Measurements from ENCODE around the gene ACKR3.

Gene ACKR3

GRCh38 chr2:236535024-236535423, 34.6 kb upstream of the ACKR3 start:
- no peak overlapping the region for H3K4me3 ChIP-seq (ENCODE audit: low read depth, low read length)
- no peaks in the 10 kb centered on the region for H3K79me2 ChIP-seq (ENCODE audit: control insufficient read depth, insufficient read depth, low read length, unreplicated experiment)
- H3K4me1 ChIP-seq (ENCODE audit: control insufficient read depth, insufficient read depth, low read length, unreplicated experiment): no peaks in the 10 kb centered on the region
- no peak overlapping the region for H2AFZ ChIP-seq (ENCODE audit: low read length, unreplicated experiment)
- no peak overlapping the region for H3K27ac ChIP-seq (ENCODE audit: low read depth, low read length)
- peaks cover 18% of the 10 kb centered on the region for H3K27me3 ChIP-seq (ENCODE audit: insufficient read depth, low read length)
- no peaks in the 10 kb centered on the region for H3K36me3 ChIP-seq (ENCODE audit: insufficient read depth, low read length)

- Histone ChIP-seq H3K36me3 (ENCODE audit: insufficient read depth, low read length) (no peaks in the 10 kb centered on the region), H3K4me1 (ENCODE audit: control insufficient read depth, insufficient read depth, low read length, unreplicated experiment) (no peaks in the 10 kb centered on the region), H3K4me3 (ENCODE audit: low read depth, low read length) (no peak overlapping the region), H3K27me3 (ENCODE audit: insufficient read depth, low read length) (peaks cover 23% of the 10 kb centered on the region), H3K27ac (ENCODE audit: low read depth, low read length) (no peak overlapping the region), H2AFZ (ENCODE audit: low read length, unreplicated experiment) (no peak overlapping the region), H3K79me2 (ENCODE audit: control insufficient read depth, insufficient read depth, low read length, unreplicated experiment) (no peaks in the 10 kb centered on the region)
Observed at GRCh38 chr2:236536727-236537398, 32.8 kb upstream of the ACKR3 start.

- Histone ChIP-seq H3K27me3 (ENCODE audit: insufficient read depth, low read length) (peaks cover 21% of the 10 kb centered on the region), H2AFZ (ENCODE audit: low read length, unreplicated experiment) (no peak overlapping the region), H3K4me1 (ENCODE audit: control insufficient read depth, insufficient read depth, low read length, unreplicated experiment) (no peaks in the 10 kb centered on the region), H3K79me2 (ENCODE audit: control insufficient read depth, insufficient read depth, low read length, unreplicated experiment) (no peaks in the 10 kb centered on the region), H3K27ac (ENCODE audit: low read depth, low read length) (no peak overlapping the region), H3K4me3 (ENCODE audit: low read depth, low read length) (no peak overlapping the region), H3K36me3 (ENCODE audit: insufficient read depth, low read length) (no peaks in the 10 kb centered on the region)
Observed at GRCh38 chr2:236538242-236538641, 31.4 kb upstream of the ACKR3 start.

- no peaks in the 10 kb centered on the region for H3K4me1 ChIP-seq (ENCODE audit: control insufficient read depth, insufficient read depth, low read length, unreplicated experiment)
- H3K27me3 ChIP-seq (ENCODE audit: insufficient read depth, low read length): peaks cover 18% of the 10 kb centered on the region
- H2AFZ ChIP-seq (ENCODE audit: low read length, unreplicated experiment): no peak overlapping the region
- no peaks in the 10 kb centered on the region for H3K36me3 ChIP-seq (ENCODE audit: insufficient read depth, low read length)
- no peaks in the 10 kb centered on the region for H3K79me2 ChIP-seq (ENCODE audit: control insufficient read depth, insufficient read depth, low read length, unreplicated experiment)
- no peak overlapping the region for H3K27ac ChIP-seq (ENCODE audit: low read depth, low read length)
- no peak overlapping the region for H3K4me3 ChIP-seq (ENCODE audit: low read depth, low read length)
Observed at GRCh38 chr2:236541008-236541562, 28.5 kb upstream of the ACKR3 start.

GRCh38 chr2:236544362-236544761, 25.3 kb upstream of the ACKR3 start:
- Histone ChIP-seq H3K4me3 (ENCODE audit: low read depth, low read length) (no peak overlapping the region), H3K27ac (ENCODE audit: low read depth, low read length) (no peak overlapping the region), H3K36me3 (ENCODE audit: insufficient read depth, low read length) (no peaks in the 10 kb centered on the region), H3K27me3 (ENCODE audit: insufficient read depth, low read length) (peaks cover 23% of the 10 kb centered on the region), H3K4me1 (ENCODE audit: control insufficient read depth, insufficient read depth, low read length, unreplicated experiment) (no peaks in the 10 kb centered on the region), H2AFZ (ENCODE audit: low read length, unreplicated experiment) (no peak overlapping the region), H3K79me2 (ENCODE audit: control insufficient read depth, insufficient read depth, low read length, unreplicated experiment) (no peaks in the 10 kb centered on the region)

- peaks cover 19% of the 10 kb centered on the region for H3K27me3 ChIP-seq (ENCODE audit: insufficient read depth, low read length)
- H2AFZ ChIP-seq (ENCODE audit: low read length, unreplicated experiment): no peak overlapping the region
- no peak overlapping the region for H3K4me3 ChIP-seq (ENCODE audit: low read depth, low read length)
- no peak overlapping the region for H3K27ac ChIP-seq (ENCODE audit: low read depth, low read length)
- H3K79me2 ChIP-seq (ENCODE audit: control insufficient read depth, insufficient read depth, low read length, unreplicated experiment): no peaks in the 10 kb centered on the region
- no peaks in the 10 kb centered on the region for H3K36me3 ChIP-seq (ENCODE audit: insufficient read depth, low read length)
- no peaks in the 10 kb centered on the region for H3K4me1 ChIP-seq (ENCODE audit: control insufficient read depth, insufficient read depth, low read length, unreplicated experiment)
Observed at GRCh38 chr2:236545248-236545658, 24.4 kb upstream of the ACKR3 start.

- peaks cover 16% of the 10 kb centered on the region for H3K27me3 ChIP-seq (ENCODE audit: insufficient read depth, low read length)
- H3K4me1 ChIP-seq (ENCODE audit: control insufficient read depth, insufficient read depth, low read length, unreplicated experiment): no peaks in the 10 kb centered on the region
- no peaks in the 10 kb centered on the region for H3K79me2 ChIP-seq (ENCODE audit: control insufficient read depth, insufficient read depth, low read length, unreplicated experiment)
- no peaks in the 10 kb centered on the region for H3K36me3 ChIP-seq (ENCODE audit: insufficient read depth, low read length)
- H2AFZ ChIP-seq (ENCODE audit: low read length, unreplicated experiment): no peak overlapping the region
- H3K4me3 ChIP-seq (ENCODE audit: low read depth, low read length): no peak overlapping the region
- H3K27ac ChIP-seq (ENCODE audit: low read depth, low read length): no peak overlapping the region
Observed at GRCh38 chr2:236545814-236546480, 23.7 kb upstream of the ACKR3 start.

GRCh38 chr2:236546561-236547002, 23.0 kb upstream of the ACKR3 start:
- Histone ChIP-seq H3K79me2 (ENCODE audit: control insufficient read depth, insufficient read depth, low read length, unreplicated experiment) (no peaks in the 10 kb centered on the region), H3K36me3 (ENCODE audit: insufficient read depth, low read length) (no peaks in the 10 kb centered on the region), H2AFZ (ENCODE audit: low read length, unreplicated experiment) (no peak overlapping the region), H3K4me1 (ENCODE audit: control insufficient read depth, insufficient read depth, low read length, unreplicated experiment) (no peaks in the 10 kb centered on the region), H3K4me3 (ENCODE audit: low read depth, low read length) (no peak overlapping the region), H3K27me3 (ENCODE audit: insufficient read depth, low read length) (peaks cover 10% of the 10 kb centered on the region), H3K27ac (ENCODE audit: low read depth, low read length) (no peak overlapping the region)

GRCh38 chr2:236547725-236548124, 21.9 kb upstream of the ACKR3 start:
- Histone ChIP-seq H3K36me3 (ENCODE audit: insufficient read depth, low read length) (no peaks in the 10 kb centered on the region), H3K4me3 (ENCODE audit: low read depth, low read length) (no peak overlapping the region), H2AFZ (ENCODE audit: low read length, unreplicated experiment) (no peak overlapping the region), H3K27me3 (ENCODE audit: insufficient read depth, low read length) (peaks cover 12% of the 10 kb centered on the region), H3K4me1 (ENCODE audit: control insufficient read depth, insufficient read depth, low read length, unreplicated experiment) (no peaks in the 10 kb centered on the region), H3K79me2 (ENCODE audit: control insufficient read depth, insufficient read depth, low read length, unreplicated experiment) (no peaks in the 10 kb centered on the region), H3K27ac (ENCODE audit: low read depth, low read length) (no peak overlapping the region)

- H3K4me1 ChIP-seq (ENCODE audit: control insufficient read depth, insufficient read depth, low read length, unreplicated experiment): no peaks in the 10 kb centered on the region
- H3K27me3 ChIP-seq (ENCODE audit: insufficient read depth, low read length): peaks cover 12% of the 10 kb centered on the region
- H2AFZ ChIP-seq (ENCODE audit: low read length, unreplicated experiment): no peak overlapping the region
- no peak overlapping the region for H3K27ac ChIP-seq (ENCODE audit: low read depth, low read length)
- H3K4me3 ChIP-seq (ENCODE audit: low read depth, low read length): no peak overlapping the region
- H3K79me2 ChIP-seq (ENCODE audit: control insufficient read depth, insufficient read depth, low read length, unreplicated experiment): no peaks in the 10 kb centered on the region
- H3K36me3 ChIP-seq (ENCODE audit: insufficient read depth, low read length): no peaks in the 10 kb centered on the region
Observed at GRCh38 chr2:236548179-236548921, 21.3 kb upstream of the ACKR3 start.

All from ACC112 (cell line).